B cell (primary cell): ENCODE data around the gene LRRN2. TPM values are rescaled to one million over a fixed set of nuclear protein-coding genes. Genes with fewer than 3 reads are reported as not detected.

Experiments used
- ATAC-seq: fragments of 200-7000 bp; cut with Tn5 transposase; one replicate; pipeline ENCODE4 v1.10.0; 2021; ENCODE audit warnings: low read depth, mild to moderate bottlenecking, moderate number of reproducible peaks, moderate library complexity
- CTCF ChIA-PET: fragments of 350-600 bp; sonication (Branson Sonifier 250); formaldehyde crosslinking; loops from one replicate; lab custom pipeline; 2021; ENCODE audit warnings: antibody characterized with exemption, inconsistent platforms; lab: Charles Lee
- POLR2A ChIA-PET: fragments of 350-600 bp; sonication (Branson Sonifier 250); formaldehyde crosslinking; loops from one replicate; lab custom pipeline; 2021; ENCODE audit warnings: antibody characterized with exemption; lab: Charles Lee
- DNase-seq: peaks from one replicate; pipeline ENCODE4 v3.0.0; 2013
- H2AFZ ChIP-seq: 2 replicates; pipeline ENCODE4 v1.6.1; 2012; ENCODE audit warnings: mild to moderate bottlenecking, low read depth, low read length; ENCODE audit not compliant: insufficient read depth, poor library complexity, severe bottlenecking
- H3K27ac ChIP-seq, 2 donors: 1 replicate in 1 of 2; 2 replicates in 1 of 2; pipeline ENCODE4 v1.5.1; 2012 to 2013; ENCODE audit warnings: low read length in 2 of 2, mild to moderate bottlenecking in 2 of 2, moderate library complexity in 1 of 2
- H3K27me3 ChIP-seq, 4 experiments: fragments of 200-600 bp in 1 of 4; sonication (generic) in 1 of 4; replicated peaks in 1 of 4; 1 replicate in 2 of 4; 2 replicates in 2 of 4; pipeline versions ENCODE4 v1.6.1 to v1.7.0; 2013 to 2016; ENCODE audit warnings: low read length in 3 of 4, mild to moderate bottlenecking in 2 of 4, mixed read lengths in 1 of 4, moderate library complexity in 1 of 4; ENCODE audit not compliant: insufficient read depth in 4 of 4, control insufficient read depth in 3 of 4; ENCODE audit errors: control extremely low read depth in 1 of 4
- H3K36me3 ChIP-seq, 2 experiments: replicated peaks in 1 of 2; 1 replicate in 1 of 2; 2 replicates in 1 of 2; pipeline versions ENCODE4 v1.6.1 to v1.7.1; 2013; ENCODE audit warnings: low read length in 1 of 2; ENCODE audit not compliant: insufficient read depth in 2 of 2, control insufficient read depth in 1 of 2; ENCODE audit errors: control extremely low read depth in 1 of 2, extremely low read depth in 1 of 2
- H3K4me1 ChIP-seq, 2 donors: fragments of 200-600 bp in 1 of 2; sonication (generic) in 1 of 2; 1 replicate in 1 of 2; 2 replicates in 1 of 2; pipeline versions ENCODE4 v1.5.1 to v1.6.1; 2013 to 2017; ENCODE audit warnings: low read length in 2 of 2; ENCODE audit not compliant: control insufficient read depth in 2 of 2, insufficient read depth in 2 of 2
- H3K4me2 ChIP-seq: replicated peaks from 2 replicates; pipeline ENCODE3; 2012; ENCODE audit warnings: mild to moderate bottlenecking, low read depth, low read length; ENCODE audit not compliant: poor library complexity, severe bottlenecking
- H3K4me3 ChIP-seq, 5 experiments: fragments of 200-600 bp in 1 of 5; sonication (generic) in 1 of 5; 1 replicate in 3 of 5; 2 replicates in 2 of 5; pipeline versions ENCODE4 v1.5.1 to v1.7.0; 2011 to 2016; ENCODE audit warnings: low read length in 4 of 5, mild to moderate bottlenecking in 4 of 5, low read depth in 2 of 5, control low read depth in 1 of 5, moderate library complexity in 1 of 5; ENCODE audit not compliant: insufficient read depth in 1 of 5; ENCODE audit errors: control extremely low read depth in 1 of 5, extremely low read depth in 1 of 5
- H3K79me2 ChIP-seq: fragments of 200-600 bp; sonication (generic); one replicate; pipeline ENCODE4 v1.6.0; 2016; ENCODE audit warnings: low read length; ENCODE audit not compliant: control insufficient read depth, insufficient read depth
- H3K9ac ChIP-seq: fragments of 200-600 bp; sonication (generic); 2 replicates; pipeline ENCODE4 v1.6.1; 2017; ENCODE audit warnings: mild to moderate bottlenecking, low read length, moderate library complexity
- H3K9me3 ChIP-seq, 3 donors: one replicate each; pipeline versions ENCODE4 v1.6.1 to v1.7.1; 2013; ENCODE audit warnings: low read length in 2 of 3; ENCODE audit not compliant: control insufficient read depth in 2 of 3, insufficient read depth in 1 of 3; ENCODE audit errors: control extremely low read depth in 1 of 3
- H4K20me1 ChIP-seq: 2 replicates; pipeline ENCODE4 v1.6.0; 2012; ENCODE audit warnings: mild to moderate bottlenecking, low read length; ENCODE audit not compliant: insufficient read depth, control insufficient read depth, poor library complexity, severe bottlenecking
- H3K27ac Mint-ChIP-seq: one replicate; pipeline ENCODE4 v1.8.0; 2021; ENCODE audit warnings: mixed read lengths
- H3K27me3 Mint-ChIP-seq: one replicate; pipeline ENCODE4 v1.8.0; 2021; ENCODE audit warnings: mixed read lengths
- H3K4me1 Mint-ChIP-seq: one replicate; pipeline ENCODE4 v1.8.0; 2021; ENCODE audit warnings: mixed read lengths
- H3K4me3 Mint-ChIP-seq: one replicate; pipeline ENCODE4 v1.8.0; 2021; ENCODE audit warnings: mixed read lengths
- H3K9me3 Mint-ChIP-seq: one replicate; pipeline ENCODE4 v1.8.0; 2022; ENCODE audit warnings: mixed read lengths; ENCODE audit not compliant: insufficient read depth
- EZH2 ChIP-seq: IDR thresholded peaks from 2 replicates; pipeline ENCODE4 v1.6.1; 2012; ENCODE audit warnings: borderline replicate concordance, low read depth, mild to moderate bottlenecking, moderate library complexity, low read length; ENCODE audit not compliant: insufficient read depth, poor library complexity, severe bottlenecking
- WGBS: methylation state at CpG from one replicate; pipeline ENCODE4 v1.1.5; 2013; ENCODE audit warnings: missing lambda C conversion rate; ENCODE audit not compliant: insufficient coverage; 5-methylcytosine and 5-hydroxymethylcytosine counted together
- intact Hi-C: fragments of 100-400 bp; cut with micrococcal nuclease; formaldehyde crosslinking; loops from one replicate; pipeline ENCODE4 v1.10.0; 2022
- polyA plus RNA-seq: library from polyadenylated mRNA; depleted of rRNA; stranded (reverse); fragments of >200 nt; gene quantifications from 2 replicates; pipeline ENCODE4 v1.2.3, GENCODE V29; 2012
- total RNA-seq, 2 donors: library from RNA; stranded (reverse); fragments of 120-200 nt in 1 of 2; gene quantifications; 1 replicate in 1 of 2; 2 replicates in 1 of 2; pipeline versions ENCODE4 v1.2.3 to v1.2.4, GENCODE V29; 2013 to 2022
- TF ChIP-seq, protein P1 (sequence below): fragments of 200-600 bp; IDR thresholded peaks from one replicate; pipeline ENCODE4 v1.8.0; 2022; ENCODE audit warnings: antibody characterized with exemption, mild to moderate bottlenecking

Gene LRRN2
- total and polyA plus RNA-seq, 2 donors (not counting 1 experiment from before 2014, with no cell fraction given), result not detected

GRCh38 chr1:204577794-204578478 is 107.6 kb downstream of the LRRN2 start:
- TF ChIP-seq, protein P1, sequence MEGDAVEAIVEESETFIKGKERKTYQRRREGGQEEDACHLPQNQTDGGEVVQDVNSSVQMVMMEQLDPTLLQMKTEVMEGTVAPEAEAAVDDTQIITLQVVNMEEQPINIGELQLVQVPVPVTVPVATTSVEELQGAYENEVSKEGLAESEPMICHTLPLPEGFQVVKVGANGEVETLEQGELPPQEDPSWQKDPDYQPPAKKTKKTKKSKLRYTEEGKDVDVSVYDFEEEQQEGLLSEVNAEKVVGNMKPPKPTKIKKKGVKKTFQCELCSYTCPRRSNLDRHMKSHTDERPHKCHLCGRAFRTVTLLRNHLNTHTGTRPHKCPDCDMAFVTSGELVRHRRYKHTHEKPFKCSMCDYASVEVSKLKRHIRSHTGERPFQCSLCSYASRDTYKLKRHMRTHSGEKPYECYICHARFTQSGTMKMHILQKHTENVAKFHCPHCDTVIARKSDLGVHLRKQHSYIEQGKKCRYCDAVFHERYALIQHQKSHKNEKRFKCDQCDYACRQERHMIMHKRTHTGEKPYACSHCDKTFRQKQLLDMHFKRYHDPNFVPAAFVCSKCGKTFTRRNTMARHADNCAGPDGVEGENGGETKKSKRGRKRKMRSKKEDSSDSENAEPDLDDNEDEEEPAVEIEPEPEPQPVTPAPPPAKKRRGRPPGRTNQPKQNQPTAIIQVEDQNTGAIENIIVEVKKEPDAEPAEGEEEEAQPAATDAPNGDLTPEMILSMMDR, result no peak
- TF ChIP-seq EZH2, result no peak
- H3K4me2 ChIP-seq, result peak overlapping the region; percentile 84
- CTCF ChIA-PET, result interaction anchor here (1.3 to 4.0 kb wide), 4 partner anchors 10 to 229 kb away, joined by 4 to 31 read pairs (median 7); no protein-coding TSS in a partner anchor
- Mint-ChIP-seq H3K4me1 (peaks cover 47% of the 10 kb centered on the region), H3K9me3 (no peaks in the 10 kb centered on the region), H3K27ac (peak overlapping the region; percentile 90), H3K4me3 (peak overlapping the region; percentile 83), H3K27me3 (no peaks in the 10 kb centered on the region)
- H2AFZ ChIP-seq, result peak overlapping the region; percentile 80
- 90% methylated on average over 7 of the region's 10 CpGs for WGBS
- intact Hi-C loops, result no loop called here
- ATAC-seq (no peak), DNase-seq (no peak)
- peaks cover 0 to 12% of the 10 kb centered on the region in 2 experiments for H3K36me3 ChIP-seq
- H3K79me2 ChIP-seq, result peaks cover 13% of the 10 kb centered on the region
- POLR2A ChIA-PET, result no interaction called here
- H3K27me3 ChIP-seq, result no peaks in the 10 kb centered on the region
- H3K27ac ChIP-seq, result peak overlapping the region; percentile 45 to 81
- H3K4me3 ChIP-seq, result no peak overlapping the region
- H3K4me1 ChIP-seq, result peaks cover 41 to 44% of the 10 kb centered on the region in 2 donors
- H3K9ac ChIP-seq, result no peak overlapping the region
- H4K20me1 ChIP-seq, result no peaks in the 10 kb centered on the region
- H3K9me3 ChIP-seq, result no peaks in the 10 kb centered on the region

GRCh38 chr1:204576422-204576821 is 109.1 kb downstream of the LRRN2 start:
- no peak for DNase-seq
- H3K27ac Mint-ChIP-seq, result peak overlapping the region; percentile 66
- no peaks in the 10 kb centered on the region for H3K27me3 Mint-ChIP-seq
- no peaks in the 10 kb centered on the region for H3K9me3 Mint-ChIP-seq
- H3K4me3 ChIP-seq, result no peak overlapping the region
- TF ChIP-seq, protein P1, result no peak
- no peak for TF ChIP-seq EZH2
- H3K36me3 ChIP-seq, result peaks cover 4 to 27% of the 10 kb centered on the region in 2 experiments
- H3K27me3 ChIP-seq, result no peaks in the 10 kb centered on the region
- H3K79me2 ChIP-seq, result peaks cover 3% of the 10 kb centered on the region
- no peaks in the 10 kb centered on the region for H4K20me1 ChIP-seq
- H3K4me2 ChIP-seq, result no peak overlapping the region
- WGBS, result 94% methylated on average over 6 of the region's 8 CpGs
- peaks cover 28 to 31% of the 10 kb centered on the region in 2 donors for H3K4me1 ChIP-seq
- no peak overlapping the region for H3K4me3 Mint-ChIP-seq
- CTCF ChIA-PET, result interaction anchor here (1.0 to 1.2 kb wide), 2 partner anchors 11 to 231 kb away, joined by 3 to 4 read pairs; no protein-coding TSS in a partner anchor
- POLR2A ChIA-PET, result no interaction called here
- H3K4me1 Mint-ChIP-seq, result peaks cover 34% of the 10 kb centered on the region
- no peak overlapping the region for H3K9ac ChIP-seq
- no peaks in the 10 kb centered on the region for H3K9me3 ChIP-seq
- no peak for ATAC-seq
- H3K27ac ChIP-seq, result no peak overlapping the region
- intact Hi-C loops, result no loop called here
- H2AFZ ChIP-seq, result no peak overlapping the region
